HCT116 (cell line): Measurements from ENCODE around the gene TNS3. TPM values are rescaled to one million over a fixed set of nuclear protein-coding genes. Genes with fewer than 3 reads are reported as not detected.

ENCODE experiments used
- ATAC-seq: fragments of 200-7000 bp; cut with Tn5 transposase; 2 replicates; pipeline ENCODE4 v1.9.1; 2020; ENCODE audit warnings: mild to moderate bottlenecking, moderate library complexity
- BruUV-seq: library from RNA; stranded (reverse); fragments of 400-500 nt; replicated peaks from 2 replicates; lab custom pipeline; 2021; lab: Mats Ljungman, UMichigan
- CTCF ChIA-PET: fragments of 300-600 bp; sonication (Branson Sonifier 250); formaldehyde crosslinking; loops from one replicate; lab custom pipeline; 2021; ENCODE audit warnings: antibody characterized with exemption; lab: Charles Lee
- POLR2A ChIA-PET: fragments of 300-600, 350-600 bp; sonication (Branson Sonifier 250); formaldehyde crosslinking; loops from one replicate; lab custom pipeline; 2021; ENCODE audit warnings: antibody characterized with exemption; lab: Charles Lee
- RAD21 ChIA-PET, 2 experiments: fragments of 300-600 bp; sonication (Branson Sonifier 250); formaldehyde crosslinking; loops; one replicate each; lab custom pipeline; 2023; ENCODE audit warnings: low total read pairs in 2 of 2; ENCODE audit not compliant: uncharacterized antibody in 2 of 2, unreplicated experiment in 2 of 2, low non-redundant PET in 1 of 2; lab: Charles Lee
- DNase-seq: peaks from one replicate; pipeline ENCODE4 v3.0.0-alpha.2; 2010; ENCODE audit warnings: low read depth, low spot score
- H2AFZ ChIP-seq: fragments of 200-600 bp; shearing (Covaris generic), sonication (generic); 2 replicates; pipeline ENCODE4 v1.6.1; 2017; ENCODE audit warnings: low read depth, mixed run types, mixed read lengths, antibody characterized with exemption, low read length; ENCODE audit not compliant: poor library complexity, severe bottlenecking
- H3K27ac ChIP-seq: 2 replicates; pipeline ENCODE4 v1.5.1; 2012; ENCODE audit warnings: low read depth, low read length
- H3K27me3 ChIP-seq: fragments of 200-600 bp; sonication (generic); 2 replicates; pipeline ENCODE4 v1.6.1; 2016; ENCODE audit warnings: mixed run types, low read length, mixed read lengths; ENCODE audit not compliant: insufficient read depth
- H3K36me3 ChIP-seq, 2 experiments: fragments of 200-500 bp in 1 of 2; fragments of 200-600 bp in 1 of 2; sonication (Bioruptor generic) in 1 of 2; sonication (generic) in 1 of 2; 2 replicates each; pipeline versions ENCODE4 v1.5.1 to v1.6.1; 2014 to 2016; ENCODE audit warnings: low read length in 2 of 2, inconsistent platforms in 1 of 2, mixed read lengths in 1 of 2, mixed run types in 1 of 2; ENCODE audit not compliant: insufficient read depth in 2 of 2, control insufficient read depth in 1 of 2
- H3K4me1 ChIP-seq, 2 experiments: fragments of 200-600 bp in 1 of 2; sonication (generic) in 1 of 2; 2 replicates each; pipeline versions ENCODE4 v1.5.1 to v1.6.1; 2012 to 2017; ENCODE audit warnings: low read length in 2 of 2, inconsistent platforms in 1 of 2, mild to moderate bottlenecking in 1 of 2, mixed read lengths in 1 of 2, mixed run types in 1 of 2, moderate library complexity in 1 of 2; ENCODE audit not compliant: insufficient read depth in 2 of 2, control insufficient read depth in 1 of 2
- H3K4me2 ChIP-seq: fragments of 200-600 bp; sonication (generic); 2 replicates; pipeline ENCODE4 v1.6.1; 2017; ENCODE audit warnings: mixed run types, low read length, mixed read lengths
- H3K4me3 ChIP-seq, 2 experiments: fragments of 200-600 bp in 1 of 2; sonication (generic) in 1 of 2; replicated peaks in 1 of 2; 2 replicates each; pipeline ENCODE4 v1.5.1; 2011 to 2016; ENCODE audit warnings: low read length in 2 of 2, control low read depth in 1 of 2, low read depth in 1 of 2, mild to moderate bottlenecking in 1 of 2, mixed read lengths in 1 of 2, mixed run types in 1 of 2
- H3K79me2 ChIP-seq: fragments of 200-600 bp; sonication (generic); 2 replicates; pipeline ENCODE4 v1.6.1; 2017; ENCODE audit warnings: mild to moderate bottlenecking, mixed run types, low read length, moderate library complexity, mixed read lengths; ENCODE audit not compliant: insufficient read depth
- H3K9ac ChIP-seq: fragments of 200-600 bp; sonication (generic); 2 replicates; pipeline ENCODE4 v1.6.1; 2016; ENCODE audit warnings: low read length, mixed read lengths
- H3K9me2 ChIP-seq: fragments of 200-600 bp; sonication (generic), shearing (Covaris generic); 2 replicates; pipeline ENCODE4 v1.6.1; 2017; ENCODE audit warnings: mixed run types, mild to moderate bottlenecking, moderate library complexity; ENCODE audit not compliant: insufficient read depth
- H3K9me3 ChIP-seq, 2 experiments: fragments of 200-500 bp in 1 of 2; fragments of 200-600 bp in 1 of 2; sonication (Bioruptor generic) in 1 of 2; sonication (generic) in 1 of 2; 2 replicates each; pipeline ENCODE4 v1.6.1; 2014 to 2017; ENCODE audit warnings: low read length in 2 of 2, mixed read lengths in 2 of 2, inconsistent platforms in 1 of 2, low read depth in 1 of 2, mild to moderate bottlenecking in 1 of 2, mixed run types in 1 of 2, moderate library complexity in 1 of 2; ENCODE audit not compliant: control insufficient read depth in 1 of 2, insufficient read depth in 1 of 2
- H4K20me1 ChIP-seq: fragments of 200-600 bp; sonication (generic), shearing (Covaris generic); 2 replicates; pipeline ENCODE4 v1.6.1; 2017; ENCODE audit warnings: mixed run types, mild to moderate bottlenecking, moderate library complexity; ENCODE audit not compliant: insufficient read depth
- ATF3 ChIP-seq: IDR thresholded peaks from 2 replicates; pipeline ENCODE4 v1.6.1; 2012
- CEBPB ChIP-seq: IDR thresholded peaks from 2 replicates; pipeline ENCODE4 v1.6.1; 2012; ENCODE audit warnings: low read depth
- CTCF ChIP-seq, 3 experiments: fragments of 200-600 bp in 1 of 3; sonication (generic) in 1 of 3; IDR thresholded peaks in 2 of 3; conservative IDR thresholded peaks in 1 of 3; 2 replicates each; pipeline ENCODE4 v1.5.1; 2012 to 2017; ENCODE audit warnings: low read depth in 2 of 3, low read length in 2 of 3, antibody characterized with exemption in 1 of 3, borderline replicate concordance in 1 of 3, control low read depth in 1 of 3, mild to moderate bottlenecking in 1 of 3, mixed read lengths in 1 of 3, mixed run types in 1 of 3, moderate library complexity in 1 of 3; ENCODE audit not compliant: insufficient read depth in 1 of 3
- EGR1 ChIP-seq: IDR thresholded peaks from 2 replicates; pipeline ENCODE4 v1.6.1; 2012; ENCODE audit warnings: low read depth
- ELF1 ChIP-seq: IDR thresholded peaks from 2 replicates; pipeline ENCODE4 v1.6.1; 2012; ENCODE audit warnings: low read depth, borderline replicate concordance
- EZH2 ChIP-seq: fragments of 200-600 bp; sonication (generic); IDR thresholded peaks from 2 replicates; pipeline ENCODE4 v1.6.1; 2017; ENCODE audit warnings: antibody characterized with exemption, mixed run types
- FOSL1 ChIP-seq: IDR thresholded peaks from 2 replicates; pipeline ENCODE4 v1.6.1; 2012; ENCODE audit warnings: low read depth
- JUND ChIP-seq: IDR thresholded peaks from 2 replicates; pipeline ENCODE4 v1.6.1; 2012
- POLR2A ChIP-seq: IDR thresholded peaks from 2 replicates; pipeline ENCODE4 v1.7.0; 2011; ENCODE audit warnings: borderline replicate concordance; ENCODE audit not compliant: insufficient read depth, insufficient read length; ENCODE audit errors: extremely low read depth
- RAD21 ChIP-seq: IDR thresholded peaks from 2 replicates; pipeline ENCODE4 v1.6.1; 2012; ENCODE audit warnings: low read depth, mild to moderate bottlenecking
- REST ChIP-seq: IDR thresholded peaks from 2 replicates; pipeline ENCODE4 v1.6.1; 2012; ENCODE audit warnings: low read depth
- SIN3A ChIP-seq: IDR thresholded peaks from 2 replicates; pipeline ENCODE4 v1.6.1; 2012; ENCODE audit warnings: low read depth
- SP1 ChIP-seq: IDR thresholded peaks from 2 replicates; pipeline ENCODE4 v1.6.1; 2012; ENCODE audit warnings: low read depth
- SRF ChIP-seq: IDR thresholded peaks from 2 replicates; pipeline ENCODE4 v1.6.1; 2012; ENCODE audit warnings: low read depth
- TCF7L2 ChIP-seq: IDR thresholded peaks from 2 replicates; pipeline ENCODE4 v1.7.0; 2011; ENCODE audit warnings: borderline replicate concordance, inconsistent platforms; ENCODE audit not compliant: insufficient read depth, insufficient read length; ENCODE audit errors: extremely low read depth
- YY1 ChIP-seq: IDR thresholded peaks from 2 replicates; pipeline ENCODE4 v1.6.1; 2011; ENCODE audit warnings: low read length, low read depth, moderate library complexity, mild to moderate bottlenecking; ENCODE audit not compliant: insufficient replicate concordance; ENCODE audit errors: extremely low read depth
- ZBTB33 ChIP-seq: IDR thresholded peaks from 2 replicates; pipeline ENCODE4 v1.6.1; 2011; ENCODE audit warnings: mild to moderate bottlenecking, low read length, moderate library complexity; ENCODE audit not compliant: insufficient replicate concordance; ENCODE audit errors: extremely low read depth
- ZFX ChIP-seq: fragments of 450-650 bp; IDR thresholded peaks from 2 replicates; pipeline ENCODE4 v1.6.1; 2017
- ZNF274 ChIP-seq: fragments of 200-500 bp; sonication (Bioruptor generic); IDR thresholded peaks from 2 replicates; pipeline ENCODE4 v1.6.1; 2014; ENCODE audit warnings: mild to moderate bottlenecking, low read depth, low read length, inconsistent platforms
- intact Hi-C: fragments of 100-400 bp; cut with micrococcal nuclease; formaldehyde crosslinking; loops from 2 replicates; pipeline ENCODE4 v1.10.0; 2022
- total RNA-seq: library from RNA; stranded (reverse); gene quantifications from one replicate; pipeline ENCODE4 v1.2.1, GENCODE V29; 2021; ENCODE audit not compliant: unreplicated experiment

Gene TNS3
- total RNA-seq, 1 experiment from 2014 or later, result 9.1 TPM

GRCh38 chr7:47472444-47473157 is 109.3 kb downstream of the TNS3 start:
- no peak overlapping the region; the same call in 1 of the 2 replicates for H3K27ac ChIP-seq
- no peak for ATAC-seq

More at GRCh38 chr7:47472444-47473157, 109.3 kb downstream of the TNS3 start:
- H3K9ac ChIP-seq, result no peak overlapping the region
- RAD21 ChIA-PET, result no interaction called here
- no peak overlapping the region for H2AFZ ChIP-seq
- TF ChIP-seq CTCF (IDR thresholded peaks at IDR 0.05 in 2 of 3, conservative IDR thresholded peaks at IDR 0.05 in 1 of 3; ENCODE audit: borderline replicate concordance in 1 of 3, insufficient read depth in 1 of 3, low read depth in 2 of 3, low read length in 2 of 3), result no peak
- TF ChIP-seq ZBTB33, result no peak
- TF ChIP-seq JUND, result no peak
- no peak for TF ChIP-seq SRF
- no peak for TF ChIP-seq ZNF274
- TF ChIP-seq ELF1, result no peak
- TF ChIP-seq YY1, result no peak
- no peak for TF ChIP-seq RAD21
- no peak for TF ChIP-seq SIN3A
- no peak for TF ChIP-seq EGR1
- TF ChIP-seq POLR2A, result no peak
- TF ChIP-seq ZFX, result no peak
- TF ChIP-seq REST, result no peak
- no peak for TF ChIP-seq FOSL1
- no peak for TF ChIP-seq CEBPB
- no peak for TF ChIP-seq SP1
- TF ChIP-seq ATF3, result no peak
- no peak for TF ChIP-seq EZH2
- TF ChIP-seq TCF7L2, result no peak
- H3K9me3 ChIP-seq, result no peaks in the 10 kb centered on the region
- H3K27me3 ChIP-seq, result no peaks in the 10 kb centered on the region
- BruUV-seq, result no TSS peak
- POLR2A ChIA-PET, result no interaction called here
- no peaks in the 10 kb centered on the region for H3K9me2 ChIP-seq
- CTCF ChIA-PET, result no interaction called here
- peaks cover 78 to 80% of the 10 kb centered on the region in 2 experiments for H3K4me1 ChIP-seq
- H3K79me2 ChIP-seq, result no peaks in the 10 kb centered on the region
- no peak for DNase-seq
- intact Hi-C loops, result no loop called here
- no peaks in the 10 kb centered on the region for H4K20me1 ChIP-seq
- no peaks in the 10 kb centered on the region for H3K36me3 ChIP-seq
- H3K4me2 ChIP-seq, result no peak overlapping the region
- H3K4me3 ChIP-seq, result no peak overlapping the region
